Kidney glomerular epithelial cell (primary cell): ENCODE results near the gene RIPOR3.
"Not testable (repeated sequence)": the region's sequence is repeated elsewhere in the genome, so short reads cannot be mapped to it uniquely, and the experiment has no call there.

ENCODE experiments used
- DNase-seq: peaks from one replicate; lab custom pipeline; 2025; lab: John Stamatoyannopoulos, UW

The RIPOR3 gene

DNA sequence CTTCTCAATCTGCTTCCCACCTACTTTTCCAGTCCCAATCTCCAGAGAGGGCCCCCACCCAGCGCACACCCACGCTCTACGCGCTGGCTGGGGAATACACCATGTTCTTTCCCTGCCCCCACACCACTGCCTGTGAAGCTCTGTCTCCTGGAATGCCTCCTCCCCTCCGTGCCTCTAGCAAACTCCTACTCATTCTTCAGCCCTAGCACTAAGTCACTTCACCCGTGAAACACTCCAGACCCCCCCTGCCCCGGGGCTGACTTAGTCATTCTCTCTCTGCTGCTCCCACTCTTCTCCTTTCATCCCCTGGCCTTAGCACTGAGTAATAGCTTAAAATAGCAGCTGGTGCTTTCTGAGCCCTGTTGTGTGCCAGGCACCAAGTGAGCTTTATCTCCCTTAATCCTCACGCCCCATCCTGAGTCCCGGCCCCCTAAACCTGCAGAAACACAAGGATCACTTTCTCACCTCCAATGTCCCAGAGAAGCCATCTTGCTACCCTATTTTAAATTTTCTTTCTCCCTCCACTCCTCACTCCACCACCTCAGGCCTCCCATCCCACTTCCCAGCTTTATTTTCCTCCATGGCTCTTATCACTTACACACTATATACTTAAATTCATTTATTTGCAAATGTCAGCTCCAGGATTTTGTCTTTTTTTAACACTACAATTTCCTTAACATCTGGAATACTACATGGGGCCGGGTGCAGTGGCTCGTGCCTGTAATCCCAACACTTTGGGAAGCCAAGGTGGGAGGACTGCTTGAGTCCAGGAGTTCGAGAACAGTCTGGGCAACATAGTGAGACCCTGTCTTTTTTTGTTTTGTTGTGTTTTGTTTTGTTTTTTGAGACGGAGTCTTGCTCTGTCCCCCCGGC lies 33.7 kb upstream of the RIPOR3 start:
- peak; percentile 100 for DNase-seq

DNA sequence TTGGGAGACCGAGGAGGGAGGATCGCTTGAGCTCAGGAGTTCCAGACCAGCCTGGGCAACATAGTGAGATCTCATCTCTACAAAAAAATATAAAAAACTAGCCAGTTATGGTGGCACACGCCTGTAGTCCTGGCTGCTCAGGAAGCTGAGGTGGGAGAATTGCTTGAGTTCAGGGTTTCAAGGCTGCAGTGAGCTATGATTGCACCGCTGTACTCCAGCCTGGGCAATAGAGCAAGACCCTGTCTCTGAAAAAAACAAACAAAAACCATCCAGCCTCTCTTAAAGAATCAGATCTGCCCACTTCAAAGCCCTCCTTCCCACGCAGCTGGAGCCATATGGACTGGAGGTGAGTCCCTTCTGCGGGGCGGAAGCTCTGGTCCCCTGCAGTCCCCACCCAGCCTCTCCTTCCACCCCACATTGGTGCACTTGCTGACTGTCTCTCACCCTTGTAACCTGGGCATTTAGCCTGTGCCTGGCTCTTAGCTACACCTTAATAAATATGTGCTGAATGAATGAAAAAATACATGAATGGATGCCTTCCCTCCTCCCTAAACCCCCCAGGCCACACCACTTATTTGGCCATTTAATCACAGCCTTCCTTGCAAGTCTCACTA lies 32.9 kb upstream of the RIPOR3 start:
- DNase-seq, result no peak

DNA sequence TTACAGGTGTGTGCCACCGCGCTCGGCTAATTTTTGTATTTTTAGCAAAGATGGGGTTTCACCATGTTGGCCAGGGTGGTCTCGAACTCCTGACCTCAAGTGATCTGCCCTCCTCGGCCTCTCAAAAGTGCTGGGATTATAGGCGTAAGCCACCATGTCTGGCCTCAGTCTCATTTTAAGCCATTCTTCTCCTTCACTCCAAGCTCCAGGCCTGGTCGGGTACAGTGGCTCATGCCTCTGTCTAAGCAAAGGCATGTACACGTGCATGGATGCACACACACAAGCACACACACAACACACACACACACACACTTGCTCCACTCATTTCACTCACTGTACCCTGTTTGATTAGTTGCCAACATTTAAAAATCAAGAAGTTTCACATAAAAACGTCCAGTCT lies 32.3 kb upstream of the RIPOR3 start:
- DNase-seq, result no peak

DNA sequence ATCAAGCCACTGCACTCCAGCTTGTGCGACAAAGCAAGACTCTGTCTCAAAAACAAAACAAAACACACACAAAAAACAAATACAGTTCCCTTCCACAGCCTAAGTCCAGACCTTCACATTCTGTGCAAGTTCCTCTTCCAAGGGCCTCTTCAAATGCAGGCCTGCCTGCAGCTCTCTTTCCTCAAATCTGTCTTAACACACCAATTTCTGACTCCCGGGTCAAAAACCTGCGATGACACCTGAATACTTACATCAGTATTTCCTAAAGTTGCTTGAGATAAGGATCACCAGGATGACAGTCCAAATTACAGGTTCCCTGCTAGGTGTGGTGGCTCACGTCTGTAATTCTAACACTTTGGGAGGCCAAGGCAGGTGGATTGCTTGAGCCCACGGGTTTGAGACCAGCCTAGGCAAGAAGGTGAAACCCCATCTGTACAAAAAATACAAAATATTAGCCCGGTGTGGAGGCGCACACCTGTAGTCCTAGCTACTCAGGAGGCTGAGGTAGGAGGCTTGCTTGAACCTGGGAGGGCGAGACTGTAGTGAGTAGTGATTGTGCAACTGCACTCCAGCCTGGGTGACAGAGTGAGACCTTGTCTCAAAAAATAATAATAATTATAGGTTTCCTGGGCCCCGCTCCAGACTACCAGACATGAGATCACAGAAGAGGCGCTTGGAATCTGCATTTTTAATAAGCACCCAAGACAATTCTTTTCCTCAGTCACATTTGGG lies 31.2 kb upstream of the RIPOR3 start:
- DNase-seq, result no peak

DNA sequence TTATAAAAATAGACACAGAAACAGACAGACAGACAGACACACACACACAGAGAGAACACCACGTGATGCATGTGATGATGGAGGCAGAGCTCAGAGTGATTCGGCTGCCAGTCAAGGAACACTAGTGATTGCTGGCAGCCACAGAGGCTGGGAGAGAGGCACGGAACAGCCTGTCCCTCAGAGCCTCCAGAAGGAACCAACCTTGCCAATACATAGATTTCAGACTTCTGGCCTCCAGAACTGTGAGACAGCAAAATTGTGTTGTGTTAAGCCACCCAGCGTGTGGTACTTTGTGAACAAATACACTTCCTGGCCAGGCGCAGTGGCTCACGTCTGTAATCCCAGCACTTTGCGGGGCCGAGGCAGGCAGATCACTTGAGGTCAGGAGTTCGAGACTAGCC lies 30.5 kb upstream of the RIPOR3 start:
- DNase-seq, result peak; percentile 33

DNA sequence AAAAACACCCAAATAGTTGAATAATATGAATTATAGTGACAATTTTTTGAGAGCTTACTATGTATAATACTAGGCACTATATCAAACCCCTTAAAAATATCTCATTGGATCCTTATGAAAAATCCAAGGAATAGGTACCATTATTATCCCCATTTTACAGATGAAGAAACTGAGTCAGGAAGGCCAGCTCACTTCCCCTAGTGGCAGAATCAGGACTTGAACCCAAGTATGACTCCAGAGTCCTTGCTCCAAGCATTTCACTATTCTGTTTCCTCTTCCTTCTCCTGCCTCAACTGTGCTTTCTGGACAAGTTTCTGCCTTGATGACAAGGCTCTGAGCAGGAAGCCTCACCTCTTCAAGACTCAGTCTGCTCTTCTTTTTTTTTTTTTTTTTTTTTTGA lies 29.2 kb upstream of the RIPOR3 start:
- DNase-seq, result no peak

DNA sequence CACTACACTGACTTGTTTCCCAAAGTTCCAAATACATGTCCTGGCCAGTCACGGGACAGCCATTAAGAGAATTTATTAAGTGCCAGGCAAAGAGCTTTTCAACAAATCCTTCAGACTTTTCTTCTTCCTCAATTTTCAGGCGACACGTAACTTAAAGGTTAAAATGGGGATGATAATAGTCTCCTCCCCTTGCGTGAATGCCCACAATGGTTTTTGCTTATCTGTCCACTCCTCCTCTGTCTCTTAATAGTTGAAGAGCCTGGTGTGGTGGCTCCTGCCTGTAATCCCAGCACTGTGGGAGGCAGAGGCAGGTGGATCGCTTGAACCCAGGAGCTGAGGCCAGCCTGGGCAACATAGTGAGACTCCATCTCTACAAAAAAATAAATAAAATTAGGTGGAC lies 28.7 kb upstream of the RIPOR3 start:
- no peak for DNase-seq

DNA sequence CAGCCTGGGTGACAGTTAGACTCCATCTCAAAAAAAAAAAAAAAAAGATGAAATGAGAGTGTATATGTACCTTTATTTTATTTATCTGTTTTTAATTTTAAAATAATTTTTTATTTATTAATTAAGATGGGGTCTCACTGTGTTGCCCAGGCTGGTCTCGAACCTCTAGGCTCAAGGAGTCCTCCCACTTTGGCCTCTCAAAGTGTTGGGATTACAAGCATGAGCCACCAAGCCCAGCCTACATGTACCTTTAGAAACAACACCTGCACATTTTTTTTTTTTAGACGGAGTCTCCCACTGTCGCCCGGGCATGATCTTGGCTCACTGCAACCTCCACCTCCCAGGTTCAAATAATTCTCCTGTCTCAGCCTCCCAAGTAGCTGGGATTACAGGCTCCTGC lies 28.0 kb upstream of the RIPOR3 start:
- DNase-seq, result no peak

DNA sequence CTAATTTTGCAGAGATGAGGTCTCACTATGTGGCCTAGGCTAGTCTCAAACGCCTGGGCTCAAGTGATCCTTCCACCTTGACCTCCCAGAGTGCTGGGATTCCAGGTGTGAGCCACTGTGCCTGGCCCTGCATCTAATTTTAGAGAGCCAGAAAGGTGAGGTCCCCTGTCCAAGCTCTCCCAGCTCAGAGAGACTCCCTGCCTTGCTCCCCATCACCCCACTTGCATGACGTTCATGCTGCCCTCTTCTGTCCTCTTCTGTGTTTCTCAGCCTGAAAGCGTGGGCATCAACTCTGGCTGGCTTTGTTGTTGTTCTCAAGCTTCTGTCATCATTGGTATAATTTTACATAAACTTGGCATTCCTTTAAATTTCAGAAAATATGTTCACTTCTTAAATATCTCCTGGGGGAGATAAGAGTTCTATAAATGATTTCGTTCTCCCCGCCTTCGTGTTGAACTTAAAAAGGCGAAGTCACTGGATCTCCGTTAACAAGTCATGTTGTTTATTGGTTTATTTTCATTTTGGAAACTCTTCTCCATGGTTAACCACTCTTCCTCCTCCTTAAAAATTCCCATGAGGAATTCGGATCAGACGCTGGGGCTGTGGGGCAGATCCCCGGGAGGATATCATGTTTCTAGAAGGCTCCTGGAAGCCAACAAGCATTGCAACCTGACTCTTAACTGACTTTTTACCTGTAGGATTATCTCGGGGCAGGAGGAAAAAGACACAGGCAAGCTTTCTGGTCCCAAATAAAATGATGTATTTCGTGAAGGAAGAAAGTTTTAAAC lies 26.8 kb upstream of the RIPOR3 start:
- no peak for DNase-seq

DNA sequence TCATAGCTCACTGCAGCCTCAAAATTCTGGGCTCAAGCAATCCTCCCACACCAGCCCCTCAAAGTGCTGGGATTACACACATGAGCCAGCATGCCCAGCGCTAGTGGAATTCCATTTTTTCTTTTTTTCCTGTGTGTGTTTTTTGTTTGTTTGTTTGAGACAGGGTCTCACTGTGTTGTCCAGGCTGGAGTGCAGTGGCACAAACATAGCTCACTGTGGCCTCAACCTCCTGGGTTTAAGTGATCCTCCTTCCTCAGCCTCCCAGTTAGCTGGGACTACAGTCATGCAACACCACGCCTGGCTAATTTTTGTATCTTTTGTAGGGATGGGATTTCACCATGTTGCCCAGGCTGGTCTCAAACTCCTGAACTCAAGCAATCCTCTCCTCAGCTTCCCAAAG lies 26.0 kb upstream of the RIPOR3 start:
- no peak for DNase-seq

DNA sequence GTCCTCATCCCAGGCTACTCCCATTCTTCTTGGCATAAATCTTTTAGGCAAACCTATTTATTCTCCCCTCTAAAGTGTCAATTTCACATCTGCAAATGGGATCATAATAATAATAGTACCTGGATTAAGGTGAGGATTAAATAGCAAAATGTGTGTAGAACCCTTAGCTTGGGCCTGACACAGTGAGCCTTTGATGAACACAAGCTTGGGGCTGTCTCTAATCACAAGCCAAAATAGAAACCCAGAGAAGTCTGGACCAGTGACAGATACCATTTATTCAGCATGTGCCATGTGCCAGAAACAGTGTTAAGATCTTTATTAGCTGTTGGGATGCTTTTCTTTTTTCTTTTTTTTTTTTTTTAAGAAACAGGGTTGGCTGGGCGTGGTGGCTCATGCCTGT lies 25.2 kb upstream of the RIPOR3 start:
- no peak for DNase-seq

DNA sequence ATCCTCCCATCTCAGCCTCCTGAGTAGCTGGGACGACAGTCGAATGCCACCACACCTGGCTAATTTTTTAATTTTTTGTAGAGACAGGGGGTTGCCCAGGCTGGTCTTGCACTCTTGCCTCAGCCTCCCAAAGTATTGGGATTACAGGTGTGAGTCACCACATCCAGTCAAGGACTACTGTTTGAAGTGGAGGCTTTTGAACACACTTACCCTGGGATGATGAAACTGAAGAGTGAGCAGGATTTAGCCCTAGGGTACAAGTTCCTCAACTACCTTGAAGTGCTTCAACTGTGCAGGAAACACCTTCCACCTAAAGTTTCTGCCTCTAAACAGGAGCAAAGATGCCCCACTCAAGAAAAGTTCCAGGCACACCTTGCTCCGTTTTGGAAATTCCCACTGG lies 24.4 kb upstream of the RIPOR3 start:
- no peak for DNase-seq

DNA sequence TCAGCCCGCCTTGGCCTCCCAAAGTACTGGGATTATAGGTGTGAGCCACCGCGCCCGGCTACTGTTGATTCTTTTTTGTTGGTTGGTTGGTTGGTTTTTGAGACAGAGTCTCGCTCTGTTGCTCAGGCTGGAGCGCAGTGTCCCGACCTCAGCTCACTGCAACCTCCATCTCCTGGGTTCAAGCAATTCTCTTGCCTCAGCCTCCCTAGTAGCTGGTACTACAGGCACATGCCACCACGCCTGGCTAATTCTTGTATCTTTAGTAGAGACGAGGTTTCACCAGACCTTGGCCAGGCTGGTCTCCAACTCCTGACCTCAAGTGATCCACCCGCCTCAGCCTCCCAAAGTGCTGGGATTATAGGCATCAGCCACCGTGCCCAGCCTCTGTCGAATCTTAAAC lies 23.1 kb upstream of the RIPOR3 start:
- not testable (repeated sequence) for DNase-seq

DNA sequence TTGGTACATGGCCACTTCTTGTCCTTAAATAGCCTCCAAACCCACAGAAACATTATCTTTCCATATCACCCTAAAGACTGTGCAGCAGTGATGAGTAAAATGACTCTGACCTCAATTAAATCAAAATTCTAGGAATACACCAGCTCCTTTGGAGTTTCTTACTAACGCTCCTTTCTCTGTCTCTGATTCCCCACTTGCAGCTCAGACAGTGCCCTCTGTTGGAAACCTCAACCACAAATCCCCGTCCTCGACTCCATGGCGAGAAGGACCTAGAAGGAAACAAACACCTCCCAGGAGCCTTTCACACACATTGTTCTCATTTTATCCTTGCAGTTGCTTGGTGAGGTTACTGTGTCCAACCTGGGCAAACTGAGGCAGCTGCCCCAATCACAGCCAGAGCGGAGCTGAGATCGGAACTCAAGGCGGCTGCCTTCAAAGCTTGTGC lies 22.3 kb upstream of the RIPOR3 start:
- DNase-seq, result peak; percentile 41

DNA sequence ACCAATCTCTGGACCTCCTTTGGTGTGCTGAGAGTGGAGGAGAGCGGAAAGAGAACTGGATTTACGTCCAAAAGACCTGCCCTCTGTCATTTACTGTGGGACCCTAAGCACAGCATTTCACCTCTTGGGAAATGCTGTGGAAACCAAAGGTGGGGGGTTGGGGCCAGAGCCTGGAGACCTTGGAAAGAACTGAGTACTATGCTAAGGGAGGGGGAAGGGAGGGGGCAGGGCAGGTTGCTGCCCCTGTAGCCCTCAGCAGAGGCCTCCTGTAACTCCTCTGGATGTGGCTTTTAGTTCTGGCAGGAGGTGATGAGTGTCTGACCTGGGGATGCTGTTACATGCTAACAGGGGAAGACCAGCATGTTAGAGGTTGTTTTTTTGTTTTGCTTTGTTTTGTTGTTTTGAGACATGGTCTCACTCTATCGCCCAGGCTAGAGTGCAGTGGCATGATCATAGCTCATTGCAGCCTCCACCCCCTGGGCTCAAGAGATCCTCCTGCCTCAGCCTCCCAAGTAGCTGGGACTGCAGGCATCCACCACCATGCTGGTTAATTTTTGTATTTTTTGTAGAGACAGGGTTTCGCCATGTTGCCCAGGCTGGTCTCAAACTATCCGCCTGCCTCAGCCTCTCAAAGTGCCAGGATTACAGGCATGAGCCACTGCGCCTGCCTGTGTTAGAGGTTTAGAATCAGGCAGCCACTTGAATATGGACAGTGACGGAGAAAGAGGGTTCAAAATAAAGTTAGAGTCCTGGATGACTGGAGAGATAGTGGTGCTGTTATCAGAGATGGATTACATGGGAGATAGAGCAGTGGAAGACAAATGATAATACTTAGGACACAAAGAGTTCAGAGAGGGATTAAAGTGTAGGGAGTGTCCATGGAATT lies 21.7 kb upstream of the RIPOR3 start:
- no peak for DNase-seq

DNA sequence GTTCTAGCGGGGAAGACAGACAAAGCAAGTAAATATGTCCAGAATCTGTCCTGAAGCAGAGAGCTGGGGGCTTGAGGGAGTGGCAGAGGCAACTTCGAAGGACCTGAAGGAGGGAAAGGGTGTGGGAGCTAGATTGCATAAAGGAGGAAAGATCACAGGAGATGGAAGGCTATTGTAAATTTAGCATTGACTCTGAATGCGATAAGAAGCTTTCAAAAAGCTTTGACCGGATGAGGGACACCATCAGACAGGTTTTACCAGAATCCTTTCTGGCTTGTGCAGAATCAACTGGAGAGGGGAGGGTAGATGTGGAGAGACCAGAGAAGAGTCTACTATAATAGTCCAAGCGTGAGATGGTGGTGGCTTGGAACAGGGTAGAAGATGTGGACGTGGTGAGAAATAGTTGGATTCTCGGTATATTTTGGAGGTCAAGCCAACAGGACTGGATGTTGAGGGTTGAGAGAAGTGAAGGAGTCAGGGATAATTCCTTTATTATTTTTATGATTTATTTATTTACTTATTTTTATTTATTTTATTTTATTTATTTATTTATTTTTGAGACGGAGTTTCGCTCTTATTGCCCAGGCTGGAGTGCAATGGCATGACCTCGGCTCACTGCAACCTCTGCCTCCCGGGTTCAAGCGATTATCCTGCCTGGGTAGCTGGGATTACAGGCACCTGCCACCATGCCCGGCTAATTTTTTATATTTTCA lies 19.9 kb upstream of the RIPOR3 start:
- DNase-seq, result no peak

DNA sequence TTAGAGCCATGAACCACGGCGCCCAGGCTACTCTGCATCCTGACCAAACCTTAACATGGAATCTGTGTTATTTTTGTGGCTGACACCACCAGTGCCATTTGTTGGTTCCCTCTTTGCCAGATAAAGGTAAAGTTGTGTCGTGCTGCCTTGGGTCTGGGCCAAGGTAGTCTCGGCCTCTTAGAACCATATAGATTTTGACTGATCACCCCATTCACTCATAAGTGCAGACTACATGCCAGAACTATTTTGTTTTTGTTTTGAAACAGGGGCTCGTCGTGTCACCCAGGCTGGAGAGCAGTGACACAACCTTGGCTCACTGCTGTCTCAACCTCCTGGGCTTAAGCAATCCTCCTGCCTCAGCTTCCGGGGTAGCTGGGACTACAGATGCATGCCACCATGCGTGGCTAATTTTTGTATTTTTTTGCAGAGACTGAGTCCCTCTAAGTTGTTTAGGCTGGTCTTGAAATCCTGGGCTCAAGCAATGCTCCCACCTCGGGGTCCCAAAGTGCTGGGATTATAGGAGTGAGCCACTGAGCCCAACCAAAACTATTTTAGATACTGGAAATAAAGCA lies 19.2 kb upstream of the RIPOR3 start:
- no peak for DNase-seq

DNA sequence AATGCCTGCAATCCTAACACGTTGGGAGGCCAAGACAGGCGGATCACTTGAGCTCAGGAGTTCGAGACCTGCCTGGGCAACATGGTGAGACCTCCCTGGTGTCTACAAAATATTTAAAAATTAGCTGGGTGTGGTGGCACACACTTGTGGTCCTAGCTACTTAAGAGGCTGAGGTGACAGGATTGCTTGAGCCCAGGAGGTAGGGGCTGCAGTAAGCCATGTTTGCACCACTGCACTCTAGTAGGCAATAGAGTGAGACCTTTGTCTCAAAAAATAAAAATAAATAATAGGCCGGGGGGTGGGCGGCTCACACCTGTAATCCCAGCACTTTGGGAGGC lies 18.3 kb upstream of the RIPOR3 start:
- DNase-seq, result no peak

DNA sequence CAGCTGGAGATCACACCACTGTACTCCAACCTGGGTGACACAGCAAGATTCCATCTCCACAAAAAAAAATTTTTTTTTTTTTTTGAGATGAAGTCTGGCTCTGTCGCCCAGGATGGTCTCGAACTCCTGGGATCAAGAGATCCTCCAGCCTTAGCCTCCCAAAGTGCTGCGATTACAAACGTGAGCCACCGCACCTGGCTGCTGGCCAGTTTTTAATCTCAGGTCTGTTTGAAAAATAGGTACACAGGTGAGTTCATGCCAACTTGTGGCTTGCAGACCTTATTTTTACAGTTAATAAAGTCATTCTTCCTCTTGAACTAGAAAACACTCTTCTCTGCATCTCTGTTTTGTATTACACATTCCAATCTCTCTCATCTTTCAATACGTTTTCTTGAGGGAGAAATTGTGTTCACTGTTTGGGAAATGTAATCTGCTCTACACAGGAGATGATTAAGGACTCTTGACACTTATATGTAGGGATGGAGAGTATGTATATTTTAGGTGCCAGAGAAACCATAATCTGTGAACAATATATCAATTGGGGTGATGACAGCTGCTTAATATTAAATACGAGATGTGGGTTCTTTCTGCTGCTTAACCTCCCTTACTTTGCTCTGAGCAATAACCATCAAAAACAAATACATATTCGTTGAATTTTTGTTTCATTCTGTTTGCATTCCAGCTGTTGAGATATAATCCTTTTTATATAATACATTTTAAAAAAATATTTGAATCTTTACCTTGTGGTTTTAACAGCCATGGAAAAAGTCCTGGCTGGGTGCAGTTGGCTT lies 17.7 kb upstream of the RIPOR3 start:
- DNase-seq, result no peak
